Neural cell (in vitro differentiated cells): Measurements from ENCODE around the gene CCDC190. TPM values are rescaled to one million over a fixed set of nuclear protein-coding genes. Genes with fewer than 3 reads are reported as not detected.

Experiments
- H2AFZ ChIP-seq: fragments of 200-600, 300-800 bp; sonication (generic), shearing (Covaris generic); 2 replicates; pipeline ENCODE4 v1.6.0; 2014; ENCODE audit warnings: low read depth, mild to moderate bottlenecking, antibody characterized with exemption, low read length, moderate library complexity
- H3F3A ChIP-seq: fragments of 200-600 bp; shearing (Covaris generic); 2 replicates; pipeline ENCODE4 v1.6.1; 2016; ENCODE audit warnings: mild to moderate bottlenecking, moderate library complexity, mixed read lengths, antibody characterized with exemption, low read length; ENCODE audit not compliant: insufficient read depth, poor library complexity, severe bottlenecking
- H3K27ac ChIP-seq: fragments of 200-600, 300-800 bp; sonication (generic), shearing (Covaris generic); 2 replicates; pipeline ENCODE4 v1.5.1; 2014; ENCODE audit warnings: mild to moderate bottlenecking, low read length, moderate library complexity
- H3K27me3 ChIP-seq: fragments of 300-800, 200-600 bp; sonication (generic), shearing (Covaris generic); 2 replicates; pipeline ENCODE4 v1.6.0; 2014; ENCODE audit warnings: mild to moderate bottlenecking, low read depth, low read length, moderate library complexity; ENCODE audit not compliant: insufficient read depth
- H3K36me3 ChIP-seq: fragments of 300-800, 200-600 bp; sonication (generic), shearing (Covaris generic); 2 replicates; pipeline ENCODE4 v1.5.1; 2014; ENCODE audit warnings: mild to moderate bottlenecking, antibody characterized with exemption, low read length, moderate library complexity; ENCODE audit not compliant: insufficient read depth
- H3K4me2 ChIP-seq: fragments of 300-800, 200-600 bp; sonication (generic), shearing (Covaris generic); 2 replicates; pipeline ENCODE4 v1.6.0; 2014; ENCODE audit warnings: mild to moderate bottlenecking, low read length
- H3K4me3 ChIP-seq: fragments of 300-800, 200-600 bp; sonication (generic), shearing (Covaris generic); 2 replicates; pipeline ENCODE4 v1.5.1; 2014; ENCODE audit warnings: mild to moderate bottlenecking, low read length, moderate library complexity
- H3K79me2 ChIP-seq: fragments of 200-600 bp; shearing (Covaris generic); replicated peaks from 2 replicates; pipeline ENCODE4 v1.6.0; 2014; ENCODE audit warnings: mild to moderate bottlenecking, low read length, moderate library complexity; ENCODE audit not compliant: insufficient read depth
- H3K9ac ChIP-seq: fragments of 300-800, 200-600 bp; sonication (generic), shearing (Covaris generic); 2 replicates; pipeline ENCODE4 v1.6.1; 2016; ENCODE audit warnings: mild to moderate bottlenecking, low read length, mixed read lengths
- H3K9me2 ChIP-seq: fragments of 200-600 bp; shearing (Covaris generic); 2 replicates; pipeline ENCODE4 v1.6.1; 2016; ENCODE audit warnings: mild to moderate bottlenecking, low read length, mixed read lengths; ENCODE audit not compliant: insufficient read depth
- H3K9me3 ChIP-seq: fragments of 200-600, 300-800 bp; sonication (generic), shearing (Covaris generic); 2 replicates; pipeline ENCODE4 v1.6.1; 2016; ENCODE audit warnings: mild to moderate bottlenecking, mixed run types, low read length, moderate library complexity, mixed read lengths
- H4K20me1 ChIP-seq: fragments of 200-600 bp; shearing (Covaris generic); 2 replicates; pipeline ENCODE4 v1.6.1; 2016; ENCODE audit warnings: mild to moderate bottlenecking, mixed run types; ENCODE audit not compliant: insufficient read depth
- EP300 ChIP-seq: fragments of 450-650 bp; conservative IDR thresholded peaks from 2 replicates; pipeline ENCODE4 v1.6.1; 2014; ENCODE audit warnings: antibody characterized with exemption, mild to moderate bottlenecking, moderate library complexity; ENCODE audit not compliant: poor library complexity, severe bottlenecking
- EZH2 ChIP-seq: fragments of 200-600, 300-800 bp; shearing (Covaris generic), sonication (generic); IDR thresholded peaks from 2 replicates; pipeline ENCODE4 v1.6.1; 2014; ENCODE audit warnings: antibody characterized with exemption, low read length, borderline replicate concordance, mild to moderate bottlenecking; ENCODE audit not compliant: insufficient read depth, poor library complexity, severe bottlenecking
- MXI1 ChIP-seq: fragments of 450-650 bp; conservative IDR thresholded peaks from 2 replicates; pipeline ENCODE4 v1.6.1; 2014; ENCODE audit warnings: antibody characterized with exemption, mild to moderate bottlenecking; ENCODE audit not compliant: poor library complexity, severe bottlenecking
- POLR2AphosphoS5 ChIP-seq: IDR thresholded peaks from 2 replicates; pipeline ENCODE4 v1.6.1; 2012
- RAD21 ChIP-seq: fragments of 450-650 bp; conservative IDR thresholded peaks from 2 replicates; pipeline ENCODE4 v1.6.1; 2014; ENCODE audit warnings: antibody characterized with exemption, mild to moderate bottlenecking, moderate library complexity
- REST ChIP-seq: IDR thresholded peaks from 2 replicates; pipeline ENCODE4 v1.6.1; 2012; ENCODE audit warnings: borderline replicate concordance
- SMC3 ChIP-seq: fragments of 450-650 bp; conservative IDR thresholded peaks from 2 replicates; pipeline ENCODE4 v1.6.1; 2014; ENCODE audit warnings: antibody characterized with exemption, mild to moderate bottlenecking, moderate library complexity; ENCODE audit not compliant: poor library complexity
- TAF1 ChIP-seq: IDR thresholded peaks from 2 replicates; pipeline ENCODE4 v1.6.1; 2012; ENCODE audit warnings: low read depth
- polyA plus RNA-seq: library from polyadenylated mRNA; depleted of rRNA; stranded (reverse); fragments of >200 nt; gene quantifications from 2 replicates; pipeline ENCODE4 v1.2.3, GENCODE V29; 2014
- TF ChIP-seq, protein P1 (sequence below): fragments of 450-650 bp; IDR thresholded peaks from 2 replicates; pipeline ENCODE4 v1.5.1; 2014; ENCODE audit warnings: antibody characterized with exemption, mild to moderate bottlenecking, moderate library complexity; ENCODE audit not compliant: poor library complexity, severe bottlenecking

The CCDC190 gene
- polyA plus RNA-seq, 1 donor from 2014 or later, result not detected

- no peak for TF ChIP-seq MXI1
- TF ChIP-seq EP300, result no peak
- TF ChIP-seq RAD21, result no peak
- TF ChIP-seq SMC3, result no peak
- TF ChIP-seq TAF1, result no peak
- no peak for TF ChIP-seq POLR2AphosphoS5
- TF ChIP-seq EZH2, result no peak
- no peak for TF ChIP-seq REST
- TF ChIP-seq, protein P1, sequence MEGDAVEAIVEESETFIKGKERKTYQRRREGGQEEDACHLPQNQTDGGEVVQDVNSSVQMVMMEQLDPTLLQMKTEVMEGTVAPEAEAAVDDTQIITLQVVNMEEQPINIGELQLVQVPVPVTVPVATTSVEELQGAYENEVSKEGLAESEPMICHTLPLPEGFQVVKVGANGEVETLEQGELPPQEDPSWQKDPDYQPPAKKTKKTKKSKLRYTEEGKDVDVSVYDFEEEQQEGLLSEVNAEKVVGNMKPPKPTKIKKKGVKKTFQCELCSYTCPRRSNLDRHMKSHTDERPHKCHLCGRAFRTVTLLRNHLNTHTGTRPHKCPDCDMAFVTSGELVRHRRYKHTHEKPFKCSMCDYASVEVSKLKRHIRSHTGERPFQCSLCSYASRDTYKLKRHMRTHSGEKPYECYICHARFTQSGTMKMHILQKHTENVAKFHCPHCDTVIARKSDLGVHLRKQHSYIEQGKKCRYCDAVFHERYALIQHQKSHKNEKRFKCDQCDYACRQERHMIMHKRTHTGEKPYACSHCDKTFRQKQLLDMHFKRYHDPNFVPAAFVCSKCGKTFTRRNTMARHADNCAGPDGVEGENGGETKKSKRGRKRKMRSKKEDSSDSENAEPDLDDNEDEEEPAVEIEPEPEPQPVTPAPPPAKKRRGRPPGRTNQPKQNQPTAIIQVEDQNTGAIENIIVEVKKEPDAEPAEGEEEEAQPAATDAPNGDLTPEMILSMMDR, result no peak
- Histone ChIP-seq H3K27ac (no peak overlapping the region), H3K9me2 (no peaks in the 10 kb centered on the region), H3K36me3 (no peaks in the 10 kb centered on the region), H3K4me3 (no peak overlapping the region), H3K27me3 (no peaks in the 10 kb centered on the region), H3K79me2 (no peaks in the 10 kb centered on the region), H4K20me1 (no peaks in the 10 kb centered on the region), H3F3A (no peaks in the 10 kb centered on the region), H3K4me2 (no peak overlapping the region), H2AFZ (no peak overlapping the region), H3K9me3 (no peaks in the 10 kb centered on the region), H3K9ac (no peak overlapping the region)
These were observed 16.4 kb upstream of the CCDC190 start for GRCh38 chr1:162877412-162877811.

DNA sequence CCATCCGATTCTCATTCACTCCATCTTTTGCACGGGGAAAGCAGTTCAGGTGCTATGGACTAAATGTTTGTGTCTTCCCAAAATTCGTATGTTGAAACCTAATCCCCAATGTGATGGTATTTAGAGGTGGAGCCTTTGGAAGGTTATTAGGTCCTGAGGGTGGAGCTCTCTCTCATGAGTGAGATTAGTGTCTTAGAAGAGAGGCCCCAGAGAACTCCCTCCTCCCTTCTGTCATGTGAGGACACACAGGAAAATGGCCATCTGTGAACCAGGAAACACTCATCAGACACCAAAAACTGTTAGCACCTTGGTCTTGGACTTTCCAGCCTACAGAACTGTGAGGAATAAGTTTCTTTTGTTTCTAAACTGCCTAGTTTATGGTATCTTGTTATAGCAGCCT is 15.8 kb upstream of the CCDC190 start:
- no peak overlapping the region for H3K9ac ChIP-seq
- H3F3A ChIP-seq, result no peaks in the 10 kb centered on the region

More for the DNA sequence above, 15.8 kb upstream of the CCDC190 start:
- no peaks in the 10 kb centered on the region for H3K9me2 ChIP-seq
- no peak overlapping the region for H3K4me3 ChIP-seq
- no peak overlapping the region for H3K4me2 ChIP-seq
- no peaks in the 10 kb centered on the region for H3K79me2 ChIP-seq
- H4K20me1 ChIP-seq, result no peaks in the 10 kb centered on the region
- no peak overlapping the region for H2AFZ ChIP-seq
- no peaks in the 10 kb centered on the region for H3K9me3 ChIP-seq
- H3K27ac ChIP-seq, result no peak overlapping the region
- TF ChIP-seq EP300 (no peak), EZH2 (no peak), MXI1 (no peak), POLR2AphosphoS5 (no peak), RAD21 (no peak), SMC3 (no peak), TAF1 (no peak)
- TF ChIP-seq, protein P1, result no peak
- H3K36me3 ChIP-seq, result no peaks in the 10 kb centered on the region
- H3K27me3 ChIP-seq, result no peaks in the 10 kb centered on the region
